WTC11 (cell line): ENCODE data around the gene ARL4A.

Experiments used
- ATF1 ChIP-seq: sonication (generic); formaldehyde crosslinking; IDR thresholded peaks from 2 replicates; pipeline ENCODE4 v1.8.1; 2023; ENCODE audit warnings: mild to moderate bottlenecking, moderate library complexity, missing genetic modification reagents
- FOXP1 ChIP-seq: sonication (generic); formaldehyde crosslinking; IDR thresholded peaks from 2 replicates; pipeline ENCODE4 v1.8.0; 2022; ENCODE audit warnings: missing genetic modification reagents, mild to moderate bottlenecking, moderate library complexity, borderline replicate concordance
- TF ChIP-seq, protein P1 (sequence below): fragments of 200-600 bp; IDR thresholded peaks from 2 replicates; pipeline ENCODE4 v1.8.0; 2022; ENCODE audit warnings: antibody characterized with exemption
- TF ChIP-seq, protein P2 (sequence below): sonication (generic); formaldehyde crosslinking; IDR thresholded peaks from 2 replicates; pipeline ENCODE4 v1.8.1; 2023; ENCODE audit warnings: mild to moderate bottlenecking, missing genetic modification reagents, moderate library complexity
- TF ChIP-seq, protein P3 (sequence below): sonication (generic); formaldehyde crosslinking; IDR thresholded peaks from 2 replicates; pipeline ENCODE4 v1.8.1; 2022; ENCODE audit warnings: low read depth, mild to moderate bottlenecking, moderate library complexity, missing genetic modification reagents, borderline replicate concordance
- TF ChIP-seq, protein P4 (sequence below): sonication (generic); formaldehyde crosslinking; conservative IDR thresholded peaks from 2 replicates; pipeline ENCODE4 v1.8.1; 2023; ENCODE audit warnings: mild to moderate bottlenecking, low read depth, missing genetic modification reagents, moderate library complexity

DNA sequence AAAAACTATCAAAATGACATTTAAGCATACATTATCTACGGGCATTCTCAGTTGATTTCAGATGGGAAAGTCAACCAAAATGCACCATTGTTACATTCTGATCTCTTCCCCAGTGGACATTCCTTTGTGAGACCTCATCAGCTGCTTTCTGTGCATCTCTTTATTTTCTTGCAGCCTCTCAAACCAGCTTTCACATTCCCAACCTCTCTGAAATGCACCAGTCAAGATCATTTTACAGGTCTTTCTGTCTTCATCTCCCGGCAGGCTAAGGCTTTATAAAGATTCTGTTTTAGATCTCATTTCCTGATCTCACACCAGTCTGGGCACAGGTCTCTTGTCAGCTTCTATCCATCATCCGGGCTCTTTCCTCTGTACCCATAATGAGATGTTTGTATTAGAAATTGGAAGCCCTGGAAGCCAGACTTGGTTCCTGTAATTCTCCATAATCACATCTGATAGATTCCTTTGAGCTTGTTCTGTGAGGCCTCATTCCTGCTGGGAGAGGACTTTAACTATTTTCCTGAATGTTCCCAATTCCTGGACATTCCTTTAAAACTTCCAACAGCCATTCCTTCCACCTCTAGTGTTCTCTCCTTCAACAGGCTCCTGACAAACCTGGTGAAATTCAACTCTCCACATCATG is 44.3 kb upstream of the ARL4A start:
- TF ChIP-seq, protein P1, sequence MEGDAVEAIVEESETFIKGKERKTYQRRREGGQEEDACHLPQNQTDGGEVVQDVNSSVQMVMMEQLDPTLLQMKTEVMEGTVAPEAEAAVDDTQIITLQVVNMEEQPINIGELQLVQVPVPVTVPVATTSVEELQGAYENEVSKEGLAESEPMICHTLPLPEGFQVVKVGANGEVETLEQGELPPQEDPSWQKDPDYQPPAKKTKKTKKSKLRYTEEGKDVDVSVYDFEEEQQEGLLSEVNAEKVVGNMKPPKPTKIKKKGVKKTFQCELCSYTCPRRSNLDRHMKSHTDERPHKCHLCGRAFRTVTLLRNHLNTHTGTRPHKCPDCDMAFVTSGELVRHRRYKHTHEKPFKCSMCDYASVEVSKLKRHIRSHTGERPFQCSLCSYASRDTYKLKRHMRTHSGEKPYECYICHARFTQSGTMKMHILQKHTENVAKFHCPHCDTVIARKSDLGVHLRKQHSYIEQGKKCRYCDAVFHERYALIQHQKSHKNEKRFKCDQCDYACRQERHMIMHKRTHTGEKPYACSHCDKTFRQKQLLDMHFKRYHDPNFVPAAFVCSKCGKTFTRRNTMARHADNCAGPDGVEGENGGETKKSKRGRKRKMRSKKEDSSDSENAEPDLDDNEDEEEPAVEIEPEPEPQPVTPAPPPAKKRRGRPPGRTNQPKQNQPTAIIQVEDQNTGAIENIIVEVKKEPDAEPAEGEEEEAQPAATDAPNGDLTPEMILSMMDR, result no peak
- TF ChIP-seq, protein P2, sequence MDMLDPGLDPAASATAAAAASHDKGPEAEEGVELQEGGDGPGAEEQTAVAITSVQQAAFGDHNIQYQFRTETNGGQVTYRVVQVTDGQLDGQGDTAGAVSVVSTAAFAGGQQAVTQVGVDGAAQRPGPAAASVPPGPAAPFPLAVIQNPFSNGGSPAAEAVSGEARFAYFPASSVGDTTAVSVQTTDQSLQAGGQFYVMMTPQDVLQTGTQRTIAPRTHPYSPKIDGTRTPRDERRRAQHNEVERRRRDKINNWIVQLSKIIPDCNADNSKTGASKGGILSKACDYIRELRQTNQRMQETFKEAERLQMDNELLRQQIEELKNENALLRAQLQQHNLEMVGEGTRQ (CRISPR knock-in tag), result no peak
- TF ChIP-seq FOXP1 (no peak), ATF1 (no peak)
- TF ChIP-seq, protein P3, sequence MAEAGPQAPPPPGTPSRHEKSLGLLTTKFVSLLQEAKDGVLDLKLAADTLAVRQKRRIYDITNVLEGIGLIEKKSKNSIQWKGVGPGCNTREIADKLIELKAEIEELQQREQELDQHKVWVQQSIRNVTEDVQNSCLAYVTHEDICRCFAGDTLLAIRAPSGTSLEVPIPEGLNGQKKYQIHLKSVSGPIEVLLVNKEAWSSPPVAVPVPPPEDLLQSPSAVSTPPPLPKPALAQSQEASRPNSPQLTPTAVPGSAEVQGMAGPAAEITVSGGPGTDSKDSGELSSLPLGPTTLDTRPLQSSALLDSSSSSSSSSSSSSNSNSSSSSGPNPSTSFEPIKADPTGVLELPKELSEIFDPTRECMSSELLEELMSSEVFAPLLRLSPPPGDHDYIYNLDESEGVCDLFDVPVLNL, result no peak
- TF ChIP-seq, protein P4, sequence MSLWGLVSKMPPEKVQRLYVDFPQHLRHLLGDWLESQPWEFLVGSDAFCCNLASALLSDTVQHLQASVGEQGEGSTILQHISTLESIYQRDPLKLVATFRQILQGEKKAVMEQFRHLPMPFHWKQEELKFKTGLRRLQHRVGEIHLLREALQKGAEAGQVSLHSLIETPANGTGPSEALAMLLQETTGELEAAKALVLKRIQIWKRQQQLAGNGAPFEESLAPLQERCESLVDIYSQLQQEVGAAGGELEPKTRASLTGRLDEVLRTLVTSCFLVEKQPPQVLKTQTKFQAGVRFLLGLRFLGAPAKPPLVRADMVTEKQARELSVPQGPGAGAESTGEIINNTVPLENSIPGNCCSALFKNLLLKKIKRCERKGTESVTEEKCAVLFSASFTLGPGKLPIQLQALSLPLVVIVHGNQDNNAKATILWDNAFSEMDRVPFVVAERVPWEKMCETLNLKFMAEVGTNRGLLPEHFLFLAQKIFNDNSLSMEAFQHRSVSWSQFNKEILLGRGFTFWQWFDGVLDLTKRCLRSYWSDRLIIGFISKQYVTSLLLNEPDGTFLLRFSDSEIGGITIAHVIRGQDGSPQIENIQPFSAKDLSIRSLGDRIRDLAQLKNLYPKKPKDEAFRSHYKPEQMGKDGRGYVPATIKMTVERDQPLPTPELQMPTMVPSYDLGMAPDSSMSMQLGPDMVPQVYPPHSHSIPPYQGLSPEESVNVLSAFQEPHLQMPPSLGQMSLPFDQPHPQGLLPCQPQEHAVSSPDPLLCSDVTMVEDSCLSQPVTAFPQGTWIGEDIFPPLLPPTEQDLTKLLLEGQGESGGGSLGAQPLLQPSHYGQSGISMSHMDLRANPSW (CRISPR knock-in tag), result no peak
